ENCODE data around the gene PCSK7. TPM values are rescaled to one million over a fixed set of nuclear protein-coding genes. Genes with fewer than 3 reads are reported as not detected.
"Not testable (repeated sequence)": the region's sequence is repeated elsewhere in the genome, so short reads cannot be mapped to it uniquely, and the experiment has no call there.

The PCSK7 gene
- total RNA-seq, 1 experiment from 2014 or later = 50.7 TPM

DNA sequence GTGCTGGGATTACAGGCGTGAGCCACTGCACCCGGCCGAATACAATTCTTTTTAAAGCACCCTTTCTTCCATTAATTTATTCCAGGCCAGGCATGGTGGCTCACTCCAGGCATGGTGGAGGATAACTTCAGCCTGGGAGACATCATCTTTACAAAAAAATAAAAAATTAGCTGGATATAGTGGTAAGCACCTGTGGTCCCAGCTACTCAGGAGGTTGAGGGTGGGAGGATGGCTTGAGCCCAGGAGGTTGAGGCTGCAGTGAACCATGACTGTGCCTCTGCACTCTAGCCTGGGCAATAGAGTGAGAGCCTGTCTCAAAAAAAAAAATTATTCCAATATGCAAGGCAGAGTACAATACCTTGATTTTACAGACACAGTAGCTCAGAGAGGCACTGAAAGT lies 21.3 kb downstream of the PCSK7 start:
- no peak overlapping the region for H3K4me3 Mint-ChIP-seq
- Histone ChIP-seq H2BK15ac (ENCODE audit: low read depth, low read length) (no peak overlapping the region), H3K23me2 (ENCODE audit: insufficient read length, low read depth, low read length, poor library complexity, severe bottlenecking) (no peaks in the 10 kb centered on the region), H2BK120ac (ENCODE audit: low read depth, low read length, poor library complexity, severe bottlenecking) (no peak overlapping the region), H2AFZ (ENCODE audit: low read length) (no peak overlapping the region), H3K4ac (ENCODE audit: low read depth, low read length) (no peak overlapping the region), H4K8ac (replicated peaks; ENCODE audit: insufficient read length, low read depth, low read length) (no peak overlapping the region), H2BK20ac (ENCODE audit: low read depth, low read length, poor library complexity, severe bottlenecking) (no peak overlapping the region), H3K79me1 (ENCODE audit: insufficient read depth, low read depth, low read length, poor library complexity, severe bottlenecking) (no peaks in the 10 kb centered on the region), H4K5ac (ENCODE audit: insufficient read length, low read depth, low read length) (no peak overlapping the region), H4K91ac (ENCODE audit: insufficient read length, low read depth, low read length) (no peak overlapping the region), H2BK12ac (ENCODE audit: insufficient read length, low read depth, low read length) (no peak overlapping the region), H2BK5ac (ENCODE audit: insufficient read length, low read length) (no peak overlapping the region), H3K14ac (ENCODE audit: insufficient read depth, low read length) (no peak overlapping the region), H2AK5ac (ENCODE audit: insufficient read length, low read length) (no peak overlapping the region), H3K56ac (ENCODE audit: insufficient read length, low read depth, low read length) (no peak overlapping the region), H3K23ac (ENCODE audit: insufficient read length, low read depth, low read length) (no peak overlapping the region), H3K79me2 (ENCODE audit: insufficient read depth, low read length) (no peaks in the 10 kb centered on the region), H3T11ph (ENCODE audit: low read length) (no peak overlapping the region), H3K4me2 (ENCODE audit: insufficient read depth, insufficient read length, low read length) (no peak overlapping the region), H3K9me3 (ENCODE audit: control insufficient read depth, low read depth, low read length) (no peaks in the 10 kb centered on the region), H3K9ac (ENCODE audit: extremely low read depth, insufficient read length, low read length) (no peak overlapping the region), H3K27me3 (ENCODE audit: insufficient read depth, low read length) (no peaks in the 10 kb centered on the region), H3K27ac (ENCODE audit: insufficient read length, low read depth, low read length) (no peak overlapping the region), H3K18ac (ENCODE audit: insufficient read length, low read depth, low read length) (no peak overlapping the region), H3K4me1 (ENCODE audit: insufficient read depth, low read length) (no peaks in the 10 kb centered on the region), H4K20me1 (ENCODE audit: control insufficient read depth, insufficient read depth, insufficient read length) (no peaks in the 10 kb centered on the region)
- peaks cover 0 to 4% of the 10 kb centered on the region in 2 experiments; a peak in 1 of 4 replicates for H3K4me1 Mint-ChIP-seq
- WGBS (ENCODE audit: extremely low coverage, insufficient read length, low lambda C conversion rate) = no CpG with 5 or more reads among the region's 3 CpGs
- peaks cover 2% of the 10 kb centered on the region; the same call in 1 of the 2 replicates for H3K27me3 Mint-ChIP-seq (ENCODE audit: low read depth)
- no peak overlapping the region for H3K27ac Mint-ChIP-seq
- no peak for DNase-seq
- peaks cover 4 to 19% (median 16%) of the 10 kb centered on the region in 3 experiments; a peak in 6 of 7 replicates for H3K36me3 Mint-ChIP-seq (ENCODE audit: insufficient read depth in 1 of 3, low read depth in 3 of 3)
- TF ChIP-seq, protein P1, sequence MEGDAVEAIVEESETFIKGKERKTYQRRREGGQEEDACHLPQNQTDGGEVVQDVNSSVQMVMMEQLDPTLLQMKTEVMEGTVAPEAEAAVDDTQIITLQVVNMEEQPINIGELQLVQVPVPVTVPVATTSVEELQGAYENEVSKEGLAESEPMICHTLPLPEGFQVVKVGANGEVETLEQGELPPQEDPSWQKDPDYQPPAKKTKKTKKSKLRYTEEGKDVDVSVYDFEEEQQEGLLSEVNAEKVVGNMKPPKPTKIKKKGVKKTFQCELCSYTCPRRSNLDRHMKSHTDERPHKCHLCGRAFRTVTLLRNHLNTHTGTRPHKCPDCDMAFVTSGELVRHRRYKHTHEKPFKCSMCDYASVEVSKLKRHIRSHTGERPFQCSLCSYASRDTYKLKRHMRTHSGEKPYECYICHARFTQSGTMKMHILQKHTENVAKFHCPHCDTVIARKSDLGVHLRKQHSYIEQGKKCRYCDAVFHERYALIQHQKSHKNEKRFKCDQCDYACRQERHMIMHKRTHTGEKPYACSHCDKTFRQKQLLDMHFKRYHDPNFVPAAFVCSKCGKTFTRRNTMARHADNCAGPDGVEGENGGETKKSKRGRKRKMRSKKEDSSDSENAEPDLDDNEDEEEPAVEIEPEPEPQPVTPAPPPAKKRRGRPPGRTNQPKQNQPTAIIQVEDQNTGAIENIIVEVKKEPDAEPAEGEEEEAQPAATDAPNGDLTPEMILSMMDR (conservative IDR thresholded peaks at IDR 0.05) = no peak
- H3K9me3 Mint-ChIP-seq = no peaks in the 10 kb centered on the region

DNA sequence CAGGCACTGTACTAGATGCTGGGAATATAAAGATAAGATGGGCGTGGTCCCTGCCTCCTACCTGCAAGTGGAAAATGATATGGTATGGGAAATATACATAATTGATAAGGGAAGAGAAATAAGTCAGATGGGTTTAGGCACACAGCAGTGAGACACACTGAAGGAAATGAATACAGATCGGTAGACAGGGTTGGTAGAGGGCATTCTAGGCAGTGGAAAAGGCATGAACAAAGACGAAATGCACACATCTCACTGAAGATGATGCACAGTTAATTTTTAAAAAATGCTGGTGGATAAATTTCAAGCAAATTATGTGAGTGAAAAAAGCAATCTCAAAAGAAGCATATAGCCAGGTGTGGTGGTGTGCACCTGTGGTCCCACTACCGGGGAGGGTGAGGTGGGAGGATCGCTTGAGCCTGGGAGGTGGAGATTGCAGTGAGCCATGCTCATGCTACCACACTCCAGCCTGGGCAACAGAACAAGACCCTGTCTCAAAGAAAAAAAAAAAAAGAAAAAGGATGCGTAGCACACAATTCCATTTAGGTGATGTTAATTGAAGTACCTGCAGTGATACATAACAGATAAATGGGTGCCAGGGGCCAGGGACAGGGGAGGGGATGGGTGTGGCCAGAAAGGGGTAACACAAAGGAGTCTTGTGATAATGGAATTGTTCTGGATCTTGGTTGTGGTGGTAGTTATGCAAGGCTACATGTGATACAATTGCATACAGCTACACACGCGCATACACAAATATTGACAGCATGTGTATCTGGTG lies 22.3 kb downstream of the PCSK7 start:
- not testable (repeated sequence) for H4K8ac ChIP-seq (replicated peaks; ENCODE audit: insufficient read length, low read depth, low read length); H2BK12ac ChIP-seq (ENCODE audit: insufficient read length, low read depth, low read length); H3K79me1 ChIP-seq (ENCODE audit: insufficient read depth, low read depth, low read length, poor library complexity, severe bottlenecking); H3K4me2 ChIP-seq (ENCODE audit: insufficient read depth, insufficient read length, low read length); H2BK5ac ChIP-seq (ENCODE audit: insufficient read length, low read length); H4K20me1 ChIP-seq (ENCODE audit: control insufficient read depth, insufficient read depth, insufficient read length); H3K4me3 Mint-ChIP-seq; H2AFZ ChIP-seq (ENCODE audit: low read length); H3T11ph ChIP-seq (ENCODE audit: low read length); H2BK120ac ChIP-seq (ENCODE audit: low read depth, low read length, poor library complexity, severe bottlenecking); H2AK5ac ChIP-seq (ENCODE audit: insufficient read length, low read length); H3K27ac ChIP-seq (ENCODE audit: insufficient read length, low read depth, low read length); H4K5ac ChIP-seq (ENCODE audit: insufficient read length, low read depth, low read length); H2BK20ac ChIP-seq (ENCODE audit: low read depth, low read length, poor library complexity, severe bottlenecking); H3K9me3 Mint-ChIP-seq; H3K18ac ChIP-seq (ENCODE audit: insufficient read length, low read depth, low read length); H3K9me3 ChIP-seq (ENCODE audit: control insufficient read depth, low read depth, low read length); H3K27me3 Mint-ChIP-seq (ENCODE audit: low read depth); H3K79me2 ChIP-seq (ENCODE audit: insufficient read depth, low read length); H3K27me3 ChIP-seq (ENCODE audit: insufficient read depth, low read length); H3K14ac ChIP-seq (ENCODE audit: insufficient read depth, low read length); H3K27ac Mint-ChIP-seq; H3K56ac ChIP-seq (ENCODE audit: insufficient read length, low read depth, low read length); H4K91ac ChIP-seq (ENCODE audit: insufficient read length, low read depth, low read length); H3K9ac ChIP-seq (ENCODE audit: extremely low read depth, insufficient read length, low read length); H2BK15ac ChIP-seq (ENCODE audit: low read depth, low read length); H3K4ac ChIP-seq (ENCODE audit: low read depth, low read length); H3K23ac ChIP-seq (ENCODE audit: insufficient read length, low read depth, low read length); H3K23me2 ChIP-seq (ENCODE audit: insufficient read length, low read depth, low read length, poor library complexity, severe bottlenecking); H3K4me1 Mint-ChIP-seq; DNase-seq; H3K4me1 ChIP-seq (ENCODE audit: insufficient read depth, low read length)
- H3K36me3 Mint-ChIP-seq (ENCODE audit: insufficient read depth in 1 of 3, low read depth in 3 of 3) = peaks cover 10 to 26% (median 24%) of the 10 kb centered on the region in 3 experiments; a peak in 6 of 7 replicates
- WGBS (ENCODE audit: extremely low coverage, insufficient read length, low lambda C conversion rate) = no CpG with 5 or more reads among the region's 8 CpGs
